ENCODE measurements around the gene INSRR.

The INSRR gene

GRCh38 chr1:156822680-156823079 lies 36.2 kb downstream of the INSRR start:
- DNase-seq = no peak

GRCh38 chr1:156821801-156822200 lies 37.1 kb downstream of the INSRR start:
- no peak for DNase-seq

- DNase-seq = no peak
These were observed 42.2 kb downstream of the INSRR start, which contains the start of gene SH2D2A for GRCh38 chr1:156816561-156817328. TSS of gene SH2D2A (minus strand) at chr1:156816848. CDS start at chr1:156816708, 140 bp downstream.

GRCh38 chr1:156815961-156816422 lies 42.9 kb downstream of the INSRR start:
- DNase-seq = no peak

- peak; percentile 24 for DNase-seq
These were observed 43.5 kb downstream of the INSRR start for GRCh38 chr1:156815307-156815826.

- DNase-seq = no peak
These were observed 44.2 kb downstream of the INSRR start for GRCh38 chr1:156814571-156815260.

GRCh38 chr1:156813750-156814570 lies 45.0 kb downstream of the INSRR start:
- no peak for DNase-seq

GRCh38 chr1:156813298-156813697 lies 45.6 kb downstream of the INSRR start:
- no peak for DNase-seq

- no peak for DNase-seq
These were observed 46.5 kb downstream of the INSRR start for GRCh38 chr1:156812293-156812990.

- DNase-seq = no peak
These were observed 47.7 kb downstream of the INSRR start for GRCh38 chr1:156811168-156811567.

- no peak for DNase-seq
These were observed 49.1 kb downstream of the INSRR start for GRCh38 chr1:156809711-156810366.

GRCh38 chr1:156809281-156809680 lies 49.6 kb downstream of the INSRR start:
- no peak for DNase-seq

- DNase-seq = no peak
These were observed 50.5 kb downstream of the INSRR start for GRCh38 chr1:156808186-156809030.

GRCh38 chr1:156807627-156808026 lies 51.3 kb downstream of the INSRR start:
- no peak for DNase-seq

- no peak for DNase-seq
These were observed 52.1 kb downstream of the INSRR start for GRCh38 chr1:156806512-156807440.

GRCh38 chr1:156805766-156806511 lies 53.0 kb downstream of the INSRR start:
- no peak for DNase-seq

- DNase-seq = no peak
These were observed 54.2 kb downstream of the INSRR start for GRCh38 chr1:156804572-156805243.

GRCh38 chr1:156804026-156804425 lies 54.9 kb downstream of the INSRR start:
- no peak for DNase-seq
